Tibial nerve (tissue), 4 donors: Measurements from ENCODE around the gene LRRC59. TPM values are rescaled to one million over a fixed set of nuclear protein-coding genes. Genes with fewer than 3 reads are reported as not detected.
A peak's percentile ranks its signal among the peaks of the same experiment; 100 is the strongest.

Experiments
- DNase-seq, 2 donors: peaks; one replicate each; pipeline ENCODE4 v3.0.0-alpha.2; 2019; ENCODE audit warnings: low spot score in 2 of 2
- H3K27ac ChIP-seq, 4 donors: fragments of 200-600 bp; sonication (generic) in 3 of 4; one replicate each; pipeline ENCODE4 v1.5.1; 2017 to 2019; ENCODE audit warnings: mild to moderate bottlenecking in 1 of 4
- H3K27me3 ChIP-seq, 2 donors: fragments of 200-600 bp; sonication (generic) in 1 of 2; one replicate each; pipeline versions ENCODE4 v1.5.1 to v1.6.0; 2017 to 2019
- H3K36me3 ChIP-seq, 3 donors: fragments of 200-600 bp; sonication (generic); one replicate each; pipeline ENCODE4 v1.5.1; 2018 to 2019
- H3K4me1 ChIP-seq, 4 donors: fragments of 200-600 bp; sonication (generic) in 3 of 4; one replicate each; pipeline ENCODE4 v1.5.1; 2017 to 2019
- H3K4me3 ChIP-seq, 4 donors: fragments of 200-600 bp; sonication (generic) in 3 of 4; one replicate each; pipeline ENCODE4 v1.5.1; 2017 to 2019; ENCODE audit warnings: mild to moderate bottlenecking in 1 of 4, moderate library complexity in 1 of 4
- H3K9me3 ChIP-seq, 4 donors: fragments of 200-600 bp; sonication (generic) in 3 of 4; one replicate each; pipeline ENCODE4 v1.5.1; 2017 to 2019
- CTCF ChIP-seq, 5 experiments: fragments of 200-600 bp in 3 of 5; fragments of 450-650 bp in 2 of 5; sonication (generic) in 3 of 5; IDR thresholded peaks; one replicate each; pipeline ENCODE4 v1.5.1; 2016 to 2019; ENCODE audit warnings: antibody characterized with exemption in 5 of 5, mild to moderate bottlenecking in 3 of 5, moderate library complexity in 2 of 5
- EP300 ChIP-seq, 2 donors: sonication (generic); formaldehyde crosslinking; IDR thresholded peaks; one replicate each; pipeline ENCODE4 v1.6.1; 2017; ENCODE audit warnings: antibody characterized with exemption in 2 of 2, mild to moderate bottlenecking in 1 of 2
- POLR2A ChIP-seq, 2 donors: fragments of 450-650 bp; IDR thresholded peaks; one replicate each; pipeline ENCODE4 v1.6.1; 2017; ENCODE audit warnings: antibody characterized with exemption in 2 of 2, mild to moderate bottlenecking in 2 of 2, moderate library complexity in 2 of 2
- WGBS, 2 donors: methylation state at CpG; one replicate each; pipeline ENCODE4 v1.1.5; 2018; 5-methylcytosine and 5-hydroxymethylcytosine counted together
- total RNA-seq, 4 donors: library from RNA; depleted of rRNA; stranded (reverse); fragments of >200 nt; gene quantifications; one replicate each; pipeline ENCODE4 v1.1.0, GENCODE V29; 2016

LRRC59 gene
- total RNA-seq, 4 donors from 2014 or later = 26.0 to 72.6 (median 36.3) TPM

- Histone ChIP-seq H3K4me3 (no peak overlapping the region), H3K36me3 (peaks cover 0 to 13% (median 0%) of the 10 kb centered on the region in 3 donors), H3K27ac (no peak overlapping the region), H3K27me3 (no peaks in the 10 kb centered on the region), H3K4me1 (peaks cover 0 to 42% (median 15%) of the 10 kb centered on the region in 4 donors), H3K9me3 (no peaks in the 10 kb centered on the region)
- WGBS, 2 donors = 72 to 73% methylated on average over 3 of the region's 3 CpGs
- TF ChIP-seq POLR2A (IDR thresholded peaks at IDR 0.05) (no peak), EP300 (IDR thresholded peaks at IDR 0.05) (no peak), CTCF (IDR thresholded peaks at IDR 0.05) (no peak)
- DNase-seq = no peak
These were observed 49.4 kb downstream of the LRRC59 start for GRCh38 chr17:50347894-50348291.

GRCh38 chr17:50347117-50347893 lies 50.0 kb downstream of the LRRC59 start:
- WGBS, 2 donors = 21 to 23% methylated on average over 15 to 17 of the region's 17 CpGs
- no peaks in the 10 kb centered on the region for H3K27me3 ChIP-seq
- H3K27ac ChIP-seq = peak overlapping the region; percentile 13 to 85 (median 58)
- H3K4me3 ChIP-seq = peak overlapping the region; percentile 61 to 97 (median 94)
- no peak for DNase-seq
- no peaks in the 10 kb centered on the region for H3K9me3 ChIP-seq
- H3K36me3 ChIP-seq = peaks cover 0 to 7% (median 0%) of the 10 kb centered on the region in 3 donors
- peaks cover 0 to 42% (median 15%) of the 10 kb centered on the region in 4 donors for H3K4me1 ChIP-seq
- TF ChIP-seq POLR2A (IDR thresholded peaks at IDR 0.05) (no peak), EP300 (IDR thresholded peaks at IDR 0.05) (no peak), CTCF (IDR thresholded peaks at IDR 0.05) (no peak)

- Histone ChIP-seq H3K27ac (peak overlapping the region; percentile 13 to 85 (median 58)), H3K36me3 (no peaks in the 10 kb centered on the region), H3K4me3 (peak overlapping the region; percentile 61 to 97 (median 94)), H3K4me1 (peaks cover 0 to 39% (median 15%) of the 10 kb centered on the region in 4 donors), H3K27me3 (no peaks in the 10 kb centered on the region), H3K9me3 (no peaks in the 10 kb centered on the region)
- TF ChIP-seq CTCF (IDR thresholded peaks at IDR 0.05) (no peak), POLR2A (IDR thresholded peaks at IDR 0.05) (no peak), EP300 (IDR thresholded peaks at IDR 0.05) (no peak)
- DNase-seq = no peak
- 0 to 1% methylated on average over 45 to 50 of the region's 57 CpGs for WGBS, 2 donors
These were observed 50.8 kb downstream of the LRRC59 start for GRCh38 chr17:50346313-50347116.

- peaks cover 0 to 35% (median 15%) of the 10 kb centered on the region in 4 donors for H3K4me1 ChIP-seq
- no peaks in the 10 kb centered on the region for H3K27me3 ChIP-seq
- no peaks in the 10 kb centered on the region for H3K36me3 ChIP-seq
- 4 to 10% methylated on average over 30 to 56 of the region's 87 CpGs for WGBS, 2 donors
- H3K27ac ChIP-seq = peak within 1 kb of the TSS; percentile 13 to 85 (median 58)
- DNase-seq = peak; percentile 74 to 76
- TF ChIP-seq EP300 (IDR thresholded peaks at IDR 0.05) (peak in 1 of 2 donors; percentile 37), CTCF (IDR thresholded peaks at IDR 0.05) (no peak), POLR2A (IDR thresholded peaks at IDR 0.05) (peak in 1 of 2 donors; percentile 65)
- peak within 1 kb of the TSS; percentile 61 to 97 (median 94) for H3K4me3 ChIP-seq
- H3K9me3 ChIP-seq = no peaks in the 10 kb centered on the region
These were observed 51.7 kb downstream of the LRRC59 start, which contains the start of gene XYLT2 for GRCh38 chr17:50345432-50346312. XYLT2 (plus strand) TSS chr17:50346126; CDS start chr17:50346141, 15 bp downstream.
